ENCODE measurements around the gene KRT33A.
"Not testable (repeated sequence)": the region's sequence is repeated elsewhere in the genome, so short reads cannot be mapped to it uniquely, and the experiment has no call there.

Gene KRT33A

GRCh38 chr17:41350381-41350878, at the start of gene KRT33A:
Gene KRT33A (minus strand): TSS chr17:41350828. CDS start chr17:41350767, 61 bp downstream.
- DNase-seq: not testable (repeated sequence)

- DNase-seq: no peak
These were observed 46.5 kb upstream of the KRT33A start, which contains the start of gene KRT31 for GRCh38 chr17:41396996-41397660. Gene KRT31 (minus strand): TSS chr17:41397608. CDS start chr17:41397539, 69 bp downstream.

- no peak for DNase-seq
These were observed 45.7 kb upstream of the KRT33A start for GRCh38 chr17:41396340-41396739.

GRCh38 chr17:41395611-41396010, 45.0 kb upstream of the KRT33A start:
- no peak for DNase-seq

DNA sequence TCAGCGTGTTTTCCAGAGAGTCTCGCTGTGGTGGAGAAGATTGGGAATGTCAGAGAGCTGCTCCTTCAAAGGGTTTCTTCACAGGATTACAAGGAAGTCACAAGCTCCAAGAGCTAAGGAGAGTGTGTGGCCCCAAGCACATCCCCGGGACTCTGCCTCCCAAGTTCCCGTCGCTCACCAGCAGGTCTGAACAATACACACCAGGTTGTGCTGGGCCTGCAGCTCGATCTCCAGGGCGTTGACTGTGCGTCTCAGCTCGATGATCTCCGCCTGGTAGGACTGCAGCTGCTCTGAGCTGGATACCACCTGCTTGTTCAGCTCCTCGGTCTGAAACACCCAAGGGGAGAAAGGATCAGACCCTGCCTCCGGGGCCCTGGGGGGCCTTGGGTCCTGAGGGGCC, 44.4 kb upstream of the KRT33A start:
- not testable (repeated sequence) for DNase-seq

GRCh38 chr17:41394254-41394996, 43.8 kb upstream of the KRT33A start:
- no peak for DNase-seq

DNA sequence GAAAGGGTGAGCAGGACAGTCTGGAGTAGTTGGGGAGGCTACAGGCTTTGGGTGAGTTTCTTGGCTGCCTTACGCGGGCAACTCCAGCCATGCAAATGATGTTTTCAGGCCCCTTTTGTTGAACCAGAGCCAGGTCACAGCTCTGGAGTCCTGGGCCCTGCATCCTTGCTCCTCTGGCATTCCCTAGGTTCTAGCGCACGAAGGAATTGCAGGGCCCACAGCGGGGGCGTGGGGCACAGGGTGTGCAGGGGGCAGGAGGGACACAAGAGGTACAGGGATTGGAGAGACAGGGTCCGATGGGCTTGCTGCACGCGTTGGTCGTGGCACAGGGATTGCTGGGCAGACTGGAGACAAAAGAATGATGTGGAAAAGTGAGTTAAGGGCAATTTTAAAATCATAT, 43.2 kb upstream of the KRT33A start:
- no peak for DNase-seq

DNA sequence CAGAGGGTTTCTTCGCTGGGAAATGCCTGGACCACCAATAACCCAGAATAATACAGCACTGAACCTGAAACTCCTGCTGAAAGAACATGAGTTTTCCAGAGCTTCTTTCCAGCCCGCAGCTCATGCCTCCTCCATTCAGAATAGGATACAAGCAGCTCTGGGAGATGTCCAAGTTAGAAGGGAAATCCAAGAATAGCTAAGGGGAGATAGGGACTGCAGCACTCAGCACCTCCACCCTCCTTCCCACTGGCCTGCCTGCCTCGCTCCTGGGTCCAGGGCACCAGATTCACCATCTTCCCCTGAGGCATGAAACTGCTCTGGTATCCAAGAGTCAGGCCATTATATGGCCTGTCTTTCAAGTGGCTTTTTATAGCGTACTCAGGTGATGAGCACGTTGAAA, 42.7 kb upstream of the KRT33A start:
- DNase-seq: no peak

- DNase-seq: no peak
These were observed 41.6 kb upstream of the KRT33A start for GRCh38 chr17:41392278-41392677.

- no peak for DNase-seq
These were observed 40.9 kb upstream of the KRT33A start for GRCh38 chr17:41391535-41391934.

GRCh38 chr17:41390411-41390938, 39.8 kb upstream of the KRT33A start:
- no peak for DNase-seq

DNA sequence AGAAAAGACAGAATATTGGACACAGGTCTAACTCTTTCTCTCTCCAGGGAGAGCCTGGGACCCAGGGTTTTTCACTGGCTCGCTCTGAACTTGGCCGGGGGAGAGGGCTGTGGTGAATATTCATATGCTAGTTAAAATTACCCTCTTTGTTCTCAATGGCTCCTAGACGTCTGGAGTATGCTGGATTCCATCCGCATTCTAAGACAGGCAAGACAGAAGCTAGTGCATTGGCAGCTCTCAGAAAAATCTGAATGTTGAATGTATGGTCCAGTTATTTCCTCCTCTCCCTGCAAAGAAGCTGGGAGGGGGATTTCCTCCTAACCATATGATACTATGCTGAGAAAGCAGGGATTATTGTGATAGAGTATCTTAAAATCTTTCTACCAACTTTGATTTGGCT, 37.0 kb upstream of the KRT33A start:
- no peak for DNase-seq

- no peak for DNase-seq
These were observed 35.6 kb upstream of the KRT33A start for GRCh38 chr17:41386227-41386626.

DNA sequence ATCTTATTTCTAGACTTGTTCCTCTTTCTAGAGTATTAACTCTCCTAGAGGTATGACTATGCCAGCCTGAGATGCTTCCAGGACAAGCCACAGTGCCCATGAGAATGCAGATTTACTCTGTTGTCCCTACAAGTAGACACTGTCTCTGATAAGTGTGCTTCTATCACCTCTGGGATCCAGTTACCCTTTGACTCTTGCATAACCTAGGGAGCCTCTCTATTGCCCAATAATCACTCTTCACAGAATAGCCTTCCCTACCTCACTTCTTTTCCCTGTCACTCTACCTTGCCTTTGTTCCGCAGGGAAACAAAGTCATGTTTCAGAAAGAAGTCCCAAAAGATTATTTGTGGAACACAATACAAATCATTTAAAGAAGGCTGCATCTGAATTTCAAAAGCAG, 33.1 kb upstream of the KRT33A start:
- DNase-seq: no peak

DNA sequence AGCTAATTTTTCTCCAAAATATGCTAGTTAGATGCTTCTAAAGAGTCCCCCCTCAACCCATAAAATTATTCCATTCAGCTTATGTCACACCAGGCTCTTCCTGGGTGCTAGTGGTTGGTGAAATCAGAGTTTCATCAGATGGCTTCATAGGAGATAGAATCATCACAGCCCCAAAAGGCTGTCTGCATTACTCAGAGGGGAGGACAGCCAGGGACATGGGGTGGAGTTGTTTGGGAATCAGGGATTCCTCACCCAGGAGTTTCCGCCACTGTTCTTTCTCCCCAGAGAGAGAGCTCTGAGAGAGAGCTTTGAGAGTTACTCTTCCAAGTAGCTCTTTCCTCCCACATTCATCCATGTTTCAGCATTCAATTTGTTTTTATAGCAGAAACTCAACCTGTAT, 31.8 kb upstream of the KRT33A start:
- no peak for DNase-seq

DNA sequence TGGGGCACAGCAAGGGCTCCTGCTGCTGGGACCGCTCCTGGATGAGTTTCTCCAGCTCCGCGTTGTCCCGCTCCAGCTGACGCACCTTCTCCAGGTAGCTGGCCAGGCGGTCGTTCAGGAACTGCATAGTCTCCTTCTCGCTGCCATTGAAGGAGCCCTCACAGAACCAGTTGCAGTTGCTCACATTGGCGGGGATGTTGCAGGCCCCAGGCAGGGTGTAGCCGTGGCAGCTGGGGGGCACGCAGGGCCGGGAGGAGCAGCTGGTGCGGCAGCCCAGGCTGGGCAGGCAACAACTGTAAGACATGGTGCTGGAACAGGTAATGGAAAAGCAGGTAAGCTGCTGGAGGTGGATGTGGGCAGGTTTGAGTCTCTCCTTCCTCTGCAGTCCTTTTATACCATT, 31.3 kb upstream of the KRT33A start, which contains the start of gene KRT34:
Gene KRT34 (minus strand): TSS at position 364 of the 400 bp plus-strand sequence. CDS start 60 bp downstream, at position 304.
- DNase-seq: not testable (repeated sequence)

GRCh38 chr17:41380091-41380490, 29.5 kb upstream of the KRT33A start:
- DNase-seq: not testable (repeated sequence)

GRCh38 chr17:41377546-41377945, 26.9 kb upstream of the KRT33A start:
- no peak for DNase-seq

DNA sequence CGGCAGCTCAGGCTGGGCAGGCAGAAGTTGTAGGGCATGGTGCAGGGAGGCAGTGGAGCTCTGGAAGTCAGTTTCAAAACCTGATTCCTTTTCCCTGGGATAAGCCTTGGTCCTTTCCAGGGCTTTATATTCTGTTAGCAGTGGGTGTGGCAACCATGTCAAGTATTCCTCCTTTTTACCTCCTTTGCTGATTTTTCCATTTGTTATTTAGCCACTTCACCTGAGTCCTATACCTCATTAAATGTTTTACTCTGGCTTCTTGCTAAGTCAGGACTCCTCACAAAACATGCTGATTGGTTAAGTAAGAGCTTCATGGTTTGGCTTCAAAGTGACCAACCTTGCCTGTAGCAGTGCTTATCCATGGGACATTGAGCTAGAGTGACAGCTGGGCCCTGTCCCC, 19.1 kb upstream of the KRT33A start, which contains the start of gene KRT33B:
Gene KRT33B (minus strand): TSS at position 101 of the 400 bp plus-strand sequence. CDS start 63 bp downstream, at position 38.
- DNase-seq: no peak

GRCh38 chr17:41369023-41369422, 18.4 kb upstream of the KRT33A start:
- no peak for DNase-seq

DNA sequence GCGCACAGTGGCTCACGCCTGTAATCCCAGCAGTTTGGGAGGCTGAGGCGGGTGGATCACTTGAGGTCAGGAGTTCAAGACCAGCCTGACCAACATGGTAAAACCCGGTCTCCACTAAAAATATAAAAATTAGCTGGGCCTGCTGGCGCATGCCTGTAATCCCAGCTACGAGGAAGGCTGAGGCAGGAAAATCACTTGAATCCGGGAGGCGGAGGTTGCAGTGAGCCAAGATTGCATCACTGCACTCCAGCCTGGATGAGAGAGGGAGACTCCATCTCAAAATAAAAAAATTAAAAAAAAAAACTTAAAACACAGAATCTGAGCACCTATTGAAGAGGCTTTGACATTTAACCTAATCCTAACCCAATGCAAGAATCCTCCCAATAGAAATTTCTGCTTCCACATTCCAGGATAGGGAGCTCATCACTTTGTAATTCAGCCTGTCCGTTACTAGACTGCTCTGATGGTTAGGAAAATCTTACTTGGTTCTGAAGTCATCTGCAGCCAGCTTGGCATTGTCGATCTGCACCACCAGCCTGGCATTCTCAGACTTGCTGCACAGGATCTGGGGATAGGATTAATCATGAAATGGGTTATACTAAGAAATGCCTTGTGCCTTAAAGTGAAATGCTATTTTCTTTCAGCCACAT, 16.9 kb upstream of the KRT33A start:
- no peak for DNase-seq

GRCh38 chr17:41366070-41366469, 15.4 kb upstream of the KRT33A start:
- no peak for DNase-seq

- no peak for DNase-seq
These were observed 13.3 kb upstream of the KRT33A start for GRCh38 chr17:41363881-41364280.

Data from NCI-H524 (cell line).